GM23338 (cell line): ENCODE results near the gene PPP1R9A. TPM values are rescaled to one million over a fixed set of nuclear protein-coding genes. Genes with fewer than 3 reads are reported as not detected.

ENCODE experiments used
- ATAC-seq: fragments of 200-7000 bp; cut with Tn5 transposase; 3 replicates; pipeline ENCODE4 v1.9.1; 2020
- DNase-seq: peaks from one replicate; pipeline ENCODE4 v3.0.0-alpha.2; 2015; ENCODE audit warnings: low spot score
- H2AFZ ChIP-seq: fragments of 200-600 bp; sonication (generic); 2 replicates; pipeline ENCODE4 v1.8.0; 2016; ENCODE audit warnings: antibody characterized with exemption, mild to moderate bottlenecking, moderate library complexity
- H3F3A ChIP-seq: fragments of 200-600 bp; sonication (generic); replicated peaks from 2 replicates; pipeline ENCODE4 v1.8.0; 2017; ENCODE audit warnings: antibody characterized with exemption, mixed run types, low read depth
- H3K27ac ChIP-seq: fragments of 200-600 bp; sonication (generic); 2 replicates; pipeline ENCODE4 v1.6.1; 2016; ENCODE audit warnings: low read depth
- H3K27me3 ChIP-seq: fragments of 200-600 bp; sonication (generic); 2 replicates; pipeline ENCODE4 v1.8.0; 2016; ENCODE audit warnings: mild to moderate bottlenecking, mixed run types, moderate library complexity; ENCODE audit not compliant: insufficient read depth
- H3K36me3 ChIP-seq: fragments of 200-600 bp; sonication (generic); 2 replicates; pipeline ENCODE4 v1.8.0; 2016; ENCODE audit warnings: mild to moderate bottlenecking; ENCODE audit not compliant: insufficient read depth
- H3K4me1 ChIP-seq: fragments of 200-600 bp; sonication (generic); 2 replicates; pipeline ENCODE4 v1.8.0; 2016; ENCODE audit warnings: mild to moderate bottlenecking, moderate library complexity; ENCODE audit not compliant: insufficient read depth
- H3K4me2 ChIP-seq: fragments of 200-600 bp; sonication (generic); 2 replicates; pipeline ENCODE4 v1.7.1; 2017; ENCODE audit warnings: mixed run types
- H3K4me3 ChIP-seq: fragments of 200-600 bp; sonication (generic); 2 replicates; pipeline ENCODE4 v1.6.1; 2016; ENCODE audit warnings: mixed run types
- H3K79me2 ChIP-seq: fragments of 200-600 bp; sonication (generic); replicated peaks from 2 replicates; pipeline ENCODE4 v1.8.0; 2017; ENCODE audit warnings: mild to moderate bottlenecking; ENCODE audit not compliant: insufficient read depth
- H3K9me2 ChIP-seq: fragments of 200-600 bp; sonication (generic); 2 replicates; pipeline ENCODE4 v1.8.0; 2017; ENCODE audit not compliant: insufficient read depth
- H4K20me1 ChIP-seq: fragments of 200-600 bp; sonication (generic); replicated peaks from 2 replicates; pipeline ENCODE4 v1.8.0; 2017; ENCODE audit warnings: mild to moderate bottlenecking; ENCODE audit not compliant: insufficient read depth
- H3K27ac Mint-ChIP-seq: 2 replicates; pipeline ENCODE4 v1.8.0; 2020; ENCODE audit warnings: inconsistent platforms, mild to moderate bottlenecking, moderate library complexity, mixed read lengths
- H3K27me3 Mint-ChIP-seq: 3 replicates; pipeline ENCODE4 v1.8.0; 2022; ENCODE audit warnings: low read depth, mild to moderate bottlenecking, moderate library complexity, mixed read lengths, inconsistent platforms; ENCODE audit not compliant: insufficient read depth, poor library complexity
- H3K36me3 Mint-ChIP-seq: 3 replicates; pipeline ENCODE4 v1.8.0; 2021; ENCODE audit warnings: low read depth, mild to moderate bottlenecking, inconsistent platforms, moderate library complexity, mixed read lengths
- H3K4me1 Mint-ChIP-seq: 3 replicates; pipeline ENCODE4 v1.8.0; 2020; ENCODE audit warnings: mild to moderate bottlenecking, inconsistent platforms, mixed read lengths
- H3K4me3 Mint-ChIP-seq: 3 replicates; pipeline ENCODE4 v1.8.0; 2021; ENCODE audit warnings: moderate library complexity, mild to moderate bottlenecking, inconsistent platforms, mixed read lengths
- H3K9me3 Mint-ChIP-seq: 3 replicates; pipeline ENCODE4 v1.8.0; 2020; ENCODE audit warnings: moderate library complexity, mild to moderate bottlenecking, inconsistent platforms, mixed read lengths
- CREB1 ChIP-seq: fragments of 250-450 bp; sonication (Bioruptor Pico); IDR thresholded peaks from 2 replicates; pipeline ENCODE4 v1.5.0; 2020; ENCODE audit warnings: low read depth, mild to moderate bottlenecking, moderate library complexity
- CTCF ChIP-seq, 2 experiments: fragments of 200-600 bp in 1 of 2; sonication (generic) in 1 of 2; conservative IDR thresholded peaks; 2 replicates each; pipeline versions ENCODE4 v1.5.1 to v1.6.1; 2016 to 2017; ENCODE audit warnings: antibody characterized with exemption in 2 of 2, low read depth in 2 of 2, mild to moderate bottlenecking in 2 of 2, moderate library complexity in 1 of 2
- ETS1 ChIP-seq: IDR thresholded peaks from 2 replicates; pipeline ENCODE4 v1.6.1; 2016; ENCODE audit warnings: antibody characterized with exemption
- EZH2 ChIP-seq: fragments of 200-600 bp; sonication (generic); IDR thresholded peaks from one replicate; pipeline ENCODE4 v1.8.0; 2017; ENCODE audit warnings: antibody characterized with exemption, mild to moderate bottlenecking, low read depth; ENCODE audit not compliant: unreplicated experiment
- EZH2phosphoT487 ChIP-seq: fragments of 200-600 bp; sonication (generic); IDR thresholded peaks from one replicate; pipeline ENCODE4 v1.8.1; 2018; ENCODE audit warnings: antibody characterized with exemption; ENCODE audit not compliant: unreplicated experiment
- JUNB ChIP-seq: IDR thresholded peaks from one replicate; pipeline ENCODE4 v1.6.1; 2016; ENCODE audit warnings: antibody characterized with exemption; ENCODE audit not compliant: unreplicated experiment
- NANOG ChIP-seq: IDR thresholded peaks from 2 replicates; pipeline ENCODE4 v1.6.1; 2016; ENCODE audit warnings: antibody characterized with exemption, borderline replicate concordance
- POLR2AphosphoS5 ChIP-seq: IDR thresholded peaks from 2 replicates; pipeline ENCODE4 v1.6.1; 2016; ENCODE audit warnings: antibody characterized with exemption, low read depth
- REST ChIP-seq: IDR thresholded peaks from one replicate; pipeline ENCODE4 v1.6.1; 2018; ENCODE audit warnings: antibody characterized with exemption; ENCODE audit not compliant: unreplicated experiment
- STAT1 ChIP-seq: IDR thresholded peaks from one replicate; pipeline ENCODE4 v1.6.1; 2016; ENCODE audit warnings: antibody characterized with exemption; ENCODE audit not compliant: unreplicated experiment
- ZNF114 ChIP-seq: fragments of 250-450 bp; sonication (Bioruptor Pico); IDR thresholded peaks from 2 replicates; pipeline ENCODE4 v1.5.0; 2020; ENCODE audit warnings: mild to moderate bottlenecking, moderate library complexity
- ZNF331 ChIP-seq: fragments of 250-450 bp; sonication (Bioruptor Pico); IDR thresholded peaks from 2 replicates; pipeline ENCODE4 v1.5.0; 2020; ENCODE audit warnings: low read depth, mild to moderate bottlenecking, moderate library complexity
- ZNF462 ChIP-seq: fragments of 250-450 bp; sonication (Bioruptor Pico); IDR thresholded peaks from 2 replicates; pipeline ENCODE4 v1.5.0; 2020; ENCODE audit warnings: mild to moderate bottlenecking, moderate library complexity
- polyA plus RNA-seq: library from polyadenylated mRNA; unstranded; fragments of >200 nt; fragmentation: Nextera tagmentation; extraction: Ambion mirVana; gene quantifications from 2 replicates; pipeline ENCODE4 v1.2.1, GENCODE V29; 2016
- total RNA-seq: library from RNA; depleted of rRNA; stranded (reverse); fragments of >200 nt; shearing (Covaris generic); gene quantifications from 2 replicates; pipeline ENCODE4 v1.2.3, GENCODE V29; 2014

Gene PPP1R9A
- total and polyA plus RNA-seq, 2 experiments from 2014 or later, result 10.6 to 31.8 TPM

GRCh38 chr7:95304990-95305389 lies 397.6 kb downstream of the PPP1R9A start:
- no peaks in the 10 kb centered on the region for H3F3A ChIP-seq
- ATAC-seq (no peak; the same call in 2 of the 3 replicates), DNase-seq (no peak)
- no peaks in the 10 kb centered on the region for H3K9me2 ChIP-seq
- H2AFZ ChIP-seq, result no peak overlapping the region
- H3K27ac ChIP-seq, result no peak overlapping the region
- H3K27me3 Mint-ChIP-seq, result no peaks in the 10 kb centered on the region
- H3K4me1 Mint-ChIP-seq, result peaks cover 10% of the 10 kb centered on the region
- H3K36me3 ChIP-seq, result no peaks in the 10 kb centered on the region
- no peak overlapping the region for H3K4me3 Mint-ChIP-seq
- H3K4me3 ChIP-seq, result no peak overlapping the region
- H3K9me3 Mint-ChIP-seq, result no peaks in the 10 kb centered on the region
- no peaks in the 10 kb centered on the region for H3K27me3 ChIP-seq
- no peak overlapping the region for H3K27ac Mint-ChIP-seq
- no peaks in the 10 kb centered on the region for H4K20me1 ChIP-seq
- H3K4me1 ChIP-seq, result no peaks in the 10 kb centered on the region
- H3K79me2 ChIP-seq, result no peaks in the 10 kb centered on the region
- no peak overlapping the region for H3K4me2 ChIP-seq
- no peak for TF ChIP-seq EZH2phosphoT487
- no peak for TF ChIP-seq ZNF114 (CRISPR knock-in tag)
- TF ChIP-seq CTCF (conservative IDR thresholded peaks at IDR 0.05; ENCODE audit: low read depth in 2 of 2), result no peak
- TF ChIP-seq NANOG, result no peak
- TF ChIP-seq ETS1, result no peak
- no peak for TF ChIP-seq POLR2AphosphoS5
- no peak for TF ChIP-seq CREB1 (CRISPR knock-in tag)
- TF ChIP-seq ZNF331 (CRISPR knock-in tag), result no peak
- TF ChIP-seq EZH2, result no peak
- no peak for TF ChIP-seq REST
- TF ChIP-seq STAT1, result no peak
- no peak for TF ChIP-seq JUNB
- TF ChIP-seq ZNF462 (CRISPR knock-in tag), result no peak
- no peaks in the 10 kb centered on the region for H3K36me3 Mint-ChIP-seq
